RPMI8226 (cell line): ENCODE results near the gene MS4A3.
"Not testable (repeated sequence)": the region's sequence is repeated elsewhere in the genome, so short reads cannot be mapped to it uniquely, and the experiment has no call there.

ENCODE experiments used
- DNase-seq: peaks from one replicate; pipeline ENCODE4 v3.0.0-alpha.2; 2015

The MS4A3 gene

GRCh38 chr11:60095477-60096120 is 39.1 kb downstream of the MS4A3 start:
- no peak for DNase-seq

GRCh38 chr11:60097189-60097588 is 40.7 kb downstream of the MS4A3 start:
- DNase-seq = no peak

GRCh38 chr11:60098508-60098907 is 42.0 kb downstream of the MS4A3 start:
- no peak for DNase-seq

GRCh38 chr11:60100516-60100915 is 44.1 kb downstream of the MS4A3 start:
- no peak for DNase-seq

- not testable (repeated sequence) for DNase-seq
These were observed 44.9 kb downstream of the MS4A3 start for GRCh38 chr11:60101368-60101767.

GRCh38 chr11:60104471-60105115 is 48.1 kb downstream of the MS4A3 start:
- DNase-seq = not testable (repeated sequence)

- DNase-seq = not testable (repeated sequence)
These were observed 52.2 kb downstream of the MS4A3 start for GRCh38 chr11:60108631-60109030.

GRCh38 chr11:60111793-60112192 is 55.3 kb downstream of the MS4A3 start:
- no peak for DNase-seq

- DNase-seq = no peak
These were observed 60.7 kb downstream of the MS4A3 start for GRCh38 chr11:60116996-60117790.

GRCh38 chr11:60118338-60118737 is 61.9 kb downstream of the MS4A3 start:
- no peak for DNase-seq

- DNase-seq = no peak
These were observed 63.2 kb downstream of the MS4A3 start for GRCh38 chr11:60119710-60120109.
